Lower leg skin (tissue), 4 donors: ENCODE results near the gene XRCC1. TPM values are rescaled to one million over a fixed set of nuclear protein-coding genes. Genes with fewer than 3 reads are reported as not detected.

ENCODE experiments used
- DNase-seq, 2 donors: peaks; one replicate each; pipeline ENCODE4 v3.0.0-alpha.2; 2019; ENCODE audit warnings: low spot score in 2 of 2
- H3K4me3 ChIP-seq: fragments of 200-600 bp; sonication (generic); 2 replicates; pipeline ENCODE4 v1.5.1; 2017; ENCODE audit warnings: mild to moderate bottlenecking, low read depth; ENCODE audit not compliant: poor library complexity, severe bottlenecking
- POLR2A ChIP-seq, 2 donors: fragments of 450-650 bp; IDR thresholded peaks; one replicate each; pipeline ENCODE4 v1.6.1; 2016 to 2017; ENCODE audit warnings: antibody characterized with exemption in 2 of 2, mild to moderate bottlenecking in 1 of 2, moderate library complexity in 1 of 2
- WGBS, 2 donors: methylation state at CpG; one replicate each; pipeline ENCODE4 v1.1.5; 2018; 5-methylcytosine and 5-hydroxymethylcytosine counted together
- intact Hi-C: fragments of 100-400 bp; cut with DNase I; formaldehyde crosslinking; loops from one replicate; pipeline ENCODE4 v1.15.0; 2023; ENCODE audit warnings: low total_unique reads
- total RNA-seq, 4 donors: library from RNA; depleted of rRNA; stranded (reverse); fragments of >200 nt; gene quantifications; one replicate each; pipeline ENCODE4 v1.1.0, GENCODE V29; 2016
- TF ChIP-seq, protein P1 (sequence below), 3 donors: fragments of 450-650 bp; IDR thresholded peaks; one replicate each; pipeline ENCODE4 v1.5.1; 2016; ENCODE audit warnings: antibody characterized with exemption in 3 of 3, mild to moderate bottlenecking in 3 of 3, moderate library complexity in 2 of 3

The XRCC1 gene
- total RNA-seq, 4 donors from 2014 or later, result 27.9 to 37.6 (median 31.5) TPM

DNA sequence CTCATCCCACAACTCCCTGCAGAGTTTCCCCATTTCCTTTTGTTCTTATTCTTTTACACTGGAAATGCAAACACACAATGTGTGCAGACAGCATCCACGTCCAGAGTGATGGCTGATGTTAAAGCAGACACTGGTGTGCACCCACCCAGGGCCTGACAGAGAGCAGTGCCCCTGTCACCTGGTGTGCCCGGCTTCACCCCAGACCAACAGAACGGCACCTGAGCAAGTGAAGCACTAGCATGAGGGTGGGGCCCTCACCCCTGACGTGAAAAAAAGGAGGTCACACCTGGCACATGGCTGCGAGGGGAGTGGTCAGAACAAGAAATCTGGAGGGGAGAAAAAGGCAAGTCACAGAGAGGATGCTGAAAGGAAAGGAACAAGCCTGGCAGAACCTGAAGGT is 30.1 kb downstream of the XRCC1 start:
- intact Hi-C loops, result no loop called here
- WGBS, 2 donors, result 83 to 89% methylated on average over 5 of the region's 5 CpGs
- H3K4me3 ChIP-seq, result no peak overlapping the region
- no peak for TF ChIP-seq POLR2A (IDR thresholded peaks at IDR 0.05)
- TF ChIP-seq, protein P1, sequence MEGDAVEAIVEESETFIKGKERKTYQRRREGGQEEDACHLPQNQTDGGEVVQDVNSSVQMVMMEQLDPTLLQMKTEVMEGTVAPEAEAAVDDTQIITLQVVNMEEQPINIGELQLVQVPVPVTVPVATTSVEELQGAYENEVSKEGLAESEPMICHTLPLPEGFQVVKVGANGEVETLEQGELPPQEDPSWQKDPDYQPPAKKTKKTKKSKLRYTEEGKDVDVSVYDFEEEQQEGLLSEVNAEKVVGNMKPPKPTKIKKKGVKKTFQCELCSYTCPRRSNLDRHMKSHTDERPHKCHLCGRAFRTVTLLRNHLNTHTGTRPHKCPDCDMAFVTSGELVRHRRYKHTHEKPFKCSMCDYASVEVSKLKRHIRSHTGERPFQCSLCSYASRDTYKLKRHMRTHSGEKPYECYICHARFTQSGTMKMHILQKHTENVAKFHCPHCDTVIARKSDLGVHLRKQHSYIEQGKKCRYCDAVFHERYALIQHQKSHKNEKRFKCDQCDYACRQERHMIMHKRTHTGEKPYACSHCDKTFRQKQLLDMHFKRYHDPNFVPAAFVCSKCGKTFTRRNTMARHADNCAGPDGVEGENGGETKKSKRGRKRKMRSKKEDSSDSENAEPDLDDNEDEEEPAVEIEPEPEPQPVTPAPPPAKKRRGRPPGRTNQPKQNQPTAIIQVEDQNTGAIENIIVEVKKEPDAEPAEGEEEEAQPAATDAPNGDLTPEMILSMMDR (IDR thresholded peaks at IDR 0.05), result no peak
- no peak for DNase-seq

DNA sequence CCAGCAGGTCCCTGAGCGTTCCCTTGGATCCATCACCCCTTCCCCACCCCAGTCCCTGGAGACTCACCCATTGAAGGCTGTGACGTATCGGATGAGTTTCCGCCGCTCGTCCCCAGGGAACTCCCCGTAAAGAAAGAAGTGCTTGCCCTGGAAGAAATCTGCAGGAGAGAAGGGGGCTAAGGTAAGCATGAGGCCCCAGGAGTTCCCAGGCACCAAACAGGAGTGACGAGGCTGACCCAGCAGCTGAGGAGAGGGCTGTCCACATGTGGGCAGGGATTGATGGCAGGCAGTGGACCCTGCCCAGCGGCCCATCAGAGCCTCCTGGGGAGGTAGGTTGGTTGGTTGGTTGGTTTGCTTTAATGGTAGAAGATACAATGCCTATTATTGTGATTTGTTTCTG is 31.2 kb downstream of the XRCC1 start:
- no peak for DNase-seq
- intact Hi-C loops, result no loop called here
- TF ChIP-seq, protein P1 (IDR thresholded peaks at IDR 0.05), result no peak
- no peak for TF ChIP-seq POLR2A (IDR thresholded peaks at IDR 0.05)
- H3K4me3 ChIP-seq, result no peak overlapping the region
- 92 to 97% methylated on average over 9 of the region's 9 CpGs for WGBS, 2 donors

DNA sequence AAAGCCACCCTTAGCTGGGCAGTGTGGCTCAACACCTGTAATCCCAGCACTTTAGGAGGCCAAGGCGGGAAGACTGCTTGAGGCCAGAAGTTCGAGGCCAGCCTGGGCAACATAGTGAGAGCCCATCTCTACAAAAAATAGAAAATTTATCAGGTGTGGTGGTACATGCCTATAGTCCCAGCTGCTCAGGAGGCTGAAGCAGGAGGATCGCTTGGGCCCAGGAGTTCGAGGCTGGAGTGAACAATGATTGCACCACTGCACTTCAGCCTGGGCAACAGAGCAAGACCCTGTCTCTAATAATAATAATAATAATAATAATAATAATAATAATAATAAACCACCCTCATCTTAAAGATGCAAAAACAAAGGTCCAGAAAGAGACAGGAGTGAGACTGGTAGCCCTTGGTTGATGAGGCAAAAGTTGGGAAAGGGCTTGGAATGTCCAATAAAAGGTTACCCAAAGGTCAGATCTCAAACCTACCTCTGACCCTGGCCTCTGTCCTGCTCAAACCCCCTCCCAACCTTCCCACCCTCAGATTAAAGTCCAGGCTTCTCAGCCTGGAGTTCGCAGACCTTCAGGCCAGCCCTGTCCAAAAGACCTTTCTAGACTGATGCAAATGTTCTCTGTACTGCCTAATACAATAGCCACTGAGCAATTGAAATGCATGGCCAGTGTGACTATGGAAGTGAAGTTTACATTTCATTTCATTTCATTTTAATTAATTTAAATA is 33.2 kb downstream of the XRCC1 start:
- 94 to 98% methylated on average over 5 of the region's 5 CpGs for WGBS, 2 donors
- no peak overlapping the region for H3K4me3 ChIP-seq
- no peak for DNase-seq
- intact Hi-C loops, result no loop called here
- TF ChIP-seq POLR2A (IDR thresholded peaks at IDR 0.05), result no peak
- TF ChIP-seq, protein P1 (IDR thresholded peaks at IDR 0.05), result no peak

DNA sequence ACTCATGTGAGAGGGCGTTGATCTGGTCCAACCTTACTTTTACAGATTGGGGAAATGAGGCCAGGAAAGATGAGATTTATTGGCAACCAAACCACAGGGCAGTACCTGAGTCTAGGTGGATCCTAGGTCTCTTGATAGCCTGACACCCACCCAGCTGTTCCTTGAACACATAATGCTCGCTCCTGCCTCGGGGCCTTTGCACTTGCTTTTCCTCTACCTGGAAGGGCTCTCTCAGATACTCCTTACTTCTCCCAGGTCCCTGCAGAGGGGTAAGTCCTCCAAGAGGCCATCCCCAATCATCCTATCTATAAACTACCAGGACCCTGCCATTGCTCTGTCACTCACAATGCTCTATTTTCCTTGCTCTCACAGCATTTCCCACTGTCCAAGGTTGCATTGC is 34.9 kb downstream of the XRCC1 start:
- intact Hi-C loops, result no loop called here
- DNase-seq, result no peak
- 97 to 98% methylated on average over 3 of the region's 3 CpGs for WGBS, 2 donors
- TF ChIP-seq, protein P1 (IDR thresholded peaks at IDR 0.05), result no peak
- no peak for TF ChIP-seq POLR2A (IDR thresholded peaks at IDR 0.05)
- no peak overlapping the region for H3K4me3 ChIP-seq

DNA sequence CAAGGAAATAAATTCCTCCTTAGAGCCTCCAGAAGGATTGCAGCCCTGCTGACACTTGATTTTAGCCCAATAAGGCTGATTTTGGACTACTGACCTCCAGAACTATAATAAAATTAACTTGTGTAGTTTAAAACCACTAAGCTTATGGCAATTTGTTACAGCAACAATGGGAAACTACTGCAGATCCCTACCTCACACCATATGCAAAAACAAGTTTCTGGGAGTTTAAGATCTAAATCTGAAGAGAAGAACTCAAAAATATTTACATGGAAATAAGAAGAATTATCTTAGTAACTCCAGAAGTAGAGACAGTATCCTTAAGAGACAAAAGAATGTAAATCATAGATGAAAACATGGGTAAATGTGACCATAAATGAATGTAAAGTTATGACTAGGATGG is 36.4 kb downstream of the XRCC1 start:
- TF ChIP-seq, protein P1 (IDR thresholded peaks at IDR 0.05), result no peak
- no peak for TF ChIP-seq POLR2A (IDR thresholded peaks at IDR 0.05)
- DNase-seq, result no peak
- intact Hi-C loops, result no loop called here
- H3K4me3 ChIP-seq, result no peak overlapping the region
